SIG-M5 (cell line): ENCODE results near the gene ANKRD63.

ENCODE experiments used
- DNase-seq: peaks from one replicate; lab custom pipeline; 2025; lab: John Stamatoyannopoulos, UW

Gene ANKRD63

DNA sequence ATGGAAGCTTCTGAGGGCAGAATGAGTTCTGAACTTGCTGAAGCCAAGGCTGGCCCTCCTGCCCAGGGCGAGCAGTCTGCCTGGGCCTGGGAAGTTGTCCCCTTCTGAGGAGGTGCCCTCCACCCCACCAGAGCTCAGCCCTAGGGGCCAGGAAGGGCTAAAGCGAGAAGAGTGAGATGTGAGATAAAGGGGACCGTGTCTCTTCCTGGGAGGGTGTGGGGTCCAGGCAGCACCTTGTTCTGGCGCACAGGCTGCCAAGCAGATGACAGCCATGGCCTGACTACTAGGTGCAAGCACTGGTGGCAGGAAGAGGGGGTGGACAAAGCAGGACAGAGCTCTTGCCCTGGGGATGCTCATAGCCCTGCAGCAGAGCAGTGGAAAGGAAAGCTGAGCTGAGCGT lies 40.3 kb downstream of the ANKRD63 start:
- no peak for DNase-seq

DNA sequence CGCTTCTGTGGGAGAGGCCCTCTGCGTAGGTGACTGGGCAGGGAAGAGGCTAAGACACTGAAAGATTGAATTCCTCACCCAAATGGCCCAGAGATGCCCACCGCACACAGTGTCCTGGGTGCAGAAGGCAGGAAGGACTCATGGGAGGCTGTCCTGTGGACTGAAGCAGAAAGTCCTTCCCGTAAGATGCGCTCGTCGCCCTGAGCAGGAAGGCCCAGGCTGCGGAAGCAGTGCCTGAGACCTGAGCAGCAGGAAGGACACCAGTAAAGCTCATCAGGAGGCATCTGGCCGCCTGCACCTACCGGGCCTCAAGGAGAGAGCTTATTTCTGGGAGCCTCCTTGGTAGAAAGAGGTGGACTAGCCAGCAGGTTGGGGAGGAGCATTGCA lies 40.7 kb downstream of the ANKRD63 start:
- DNase-seq = no peak

DNA sequence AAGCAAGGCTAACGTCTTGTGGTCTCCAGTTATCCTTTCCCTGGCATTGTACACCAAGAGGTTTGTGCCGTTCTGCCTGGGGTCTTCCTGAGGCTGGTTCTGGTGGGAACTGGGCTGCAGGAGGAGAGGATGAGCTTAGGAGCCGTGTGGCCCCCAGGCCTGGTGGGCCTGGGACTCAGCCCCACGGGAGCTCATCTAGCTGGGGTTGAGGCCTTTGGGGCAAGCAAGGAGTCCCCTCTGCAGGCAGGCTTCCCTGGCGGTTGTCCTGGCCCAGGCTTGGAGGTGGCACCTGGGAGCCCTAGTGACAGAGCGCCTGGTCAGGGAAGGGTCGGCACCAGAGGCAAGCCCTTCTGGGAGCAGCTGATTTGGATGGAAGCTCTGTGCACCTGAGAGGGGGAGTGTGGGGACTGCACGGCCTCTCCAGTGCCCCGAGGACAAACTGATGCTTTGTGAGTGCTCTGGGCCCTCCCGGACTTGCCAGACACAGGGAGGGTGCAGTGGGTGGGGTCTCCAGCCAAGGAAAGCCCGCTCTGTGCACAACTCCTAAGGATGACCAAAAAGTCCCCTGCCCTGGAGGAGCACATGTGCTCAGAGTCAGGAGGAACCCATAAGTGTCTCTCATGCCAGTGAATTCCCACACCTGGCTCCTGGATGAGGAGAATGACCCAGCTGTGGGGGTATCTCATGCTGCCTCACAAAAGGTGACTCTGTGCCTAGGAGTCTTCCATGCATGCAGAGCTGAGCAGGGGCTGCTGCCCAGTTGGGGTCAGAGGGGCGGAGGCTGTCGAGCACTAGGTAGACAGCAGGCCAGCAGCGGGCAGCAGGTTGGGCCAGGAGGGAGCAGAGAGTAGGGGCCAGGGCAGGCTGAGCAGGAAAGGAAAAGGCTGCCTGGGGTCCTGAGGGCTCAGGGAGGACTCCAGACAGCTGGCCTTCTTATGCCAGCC lies 41.3 kb downstream of the ANKRD63 start:
- DNase-seq = no peak

DNA sequence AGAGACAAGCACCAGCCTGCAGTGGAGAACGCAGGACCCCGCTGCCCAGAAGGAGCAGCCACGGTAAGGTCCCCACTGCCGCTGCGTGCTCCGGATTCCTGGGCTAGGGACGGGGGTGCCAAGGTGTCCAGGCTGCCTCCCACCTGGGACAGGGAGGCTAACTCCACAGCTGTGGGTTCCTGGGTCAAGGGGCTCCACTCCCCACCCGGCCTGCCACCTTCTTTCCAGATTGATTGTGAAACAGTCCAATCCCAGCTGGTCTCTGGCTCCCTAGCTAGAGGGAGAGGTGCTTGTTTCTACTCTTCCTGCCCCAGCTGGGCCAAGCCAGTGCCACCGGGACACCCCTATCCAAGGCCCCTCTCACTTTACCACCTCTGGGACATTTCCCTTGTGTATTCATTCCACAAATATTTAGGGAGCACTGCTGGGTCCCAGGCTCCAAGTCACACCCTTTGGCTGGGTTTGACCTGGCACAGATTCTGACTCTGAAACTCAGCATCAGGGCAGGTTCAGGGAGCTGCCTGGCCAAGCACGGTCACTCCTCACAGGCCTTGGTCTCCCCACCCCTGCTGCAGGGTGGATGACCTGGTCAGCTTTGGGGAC lies 42.1 kb downstream of the ANKRD63 start:
- no peak for DNase-seq

DNA sequence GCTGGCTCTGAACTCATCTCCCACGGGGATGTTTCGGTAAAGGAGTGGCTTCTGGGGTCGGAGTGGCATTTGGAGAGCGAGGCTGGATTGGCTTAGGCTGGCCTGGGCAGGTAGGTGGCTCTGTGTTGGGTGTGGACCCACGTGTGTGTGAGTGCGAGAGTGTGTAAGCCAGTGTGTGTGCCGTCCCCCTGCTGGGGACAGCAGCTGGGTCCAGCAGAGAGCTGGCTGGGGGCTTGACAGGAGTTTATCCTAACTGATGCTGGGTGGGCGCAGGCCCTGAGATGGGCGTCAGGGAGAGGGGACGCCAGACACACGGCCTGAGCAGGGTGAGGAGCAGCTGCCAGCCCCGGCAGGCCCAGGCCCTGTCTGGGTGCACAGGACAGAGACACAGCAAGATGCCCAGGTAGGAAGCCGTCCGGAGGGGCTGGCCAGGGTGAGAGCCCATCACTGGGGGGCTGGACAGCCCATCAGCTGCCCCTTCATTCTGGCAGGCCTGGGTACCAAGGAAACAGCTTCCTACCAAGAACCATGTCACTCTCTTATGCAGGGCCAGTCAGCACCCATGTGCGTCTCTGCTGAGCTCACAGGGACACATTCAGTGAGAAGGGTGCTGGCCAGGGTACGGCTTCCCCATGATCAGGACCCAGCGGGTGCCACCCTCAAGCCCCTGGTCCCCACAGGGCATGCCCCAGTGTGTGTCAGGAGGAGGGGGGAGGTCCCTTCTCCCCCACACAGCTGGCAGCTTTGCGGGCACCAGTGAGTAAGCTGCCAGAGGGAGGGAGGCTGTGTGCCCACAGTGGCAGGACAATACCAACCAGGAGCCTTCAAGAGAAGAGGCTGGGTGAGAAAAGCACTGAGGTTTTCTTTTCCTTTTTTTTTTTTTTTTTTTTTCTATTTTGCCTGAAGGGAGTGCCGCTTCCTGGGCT lies 42.9 kb downstream of the ANKRD63 start:
- DNase-seq = no peak

DNA sequence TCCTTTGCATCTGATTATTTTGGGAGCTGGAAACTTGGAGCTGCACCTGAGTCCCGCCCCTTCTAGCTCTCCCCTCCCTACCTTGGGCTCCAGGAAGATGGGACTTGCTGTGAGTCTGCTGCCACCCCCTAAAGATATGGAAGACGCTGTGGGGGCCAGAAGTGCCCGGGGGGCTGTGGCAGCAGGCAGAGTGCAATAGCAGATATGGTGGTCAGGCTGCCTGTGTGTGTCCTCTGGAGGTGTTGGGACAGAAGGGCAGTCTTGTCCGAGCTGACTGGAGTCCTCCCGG lies 43.5 kb downstream of the ANKRD63 start:
- no peak for DNase-seq

DNA sequence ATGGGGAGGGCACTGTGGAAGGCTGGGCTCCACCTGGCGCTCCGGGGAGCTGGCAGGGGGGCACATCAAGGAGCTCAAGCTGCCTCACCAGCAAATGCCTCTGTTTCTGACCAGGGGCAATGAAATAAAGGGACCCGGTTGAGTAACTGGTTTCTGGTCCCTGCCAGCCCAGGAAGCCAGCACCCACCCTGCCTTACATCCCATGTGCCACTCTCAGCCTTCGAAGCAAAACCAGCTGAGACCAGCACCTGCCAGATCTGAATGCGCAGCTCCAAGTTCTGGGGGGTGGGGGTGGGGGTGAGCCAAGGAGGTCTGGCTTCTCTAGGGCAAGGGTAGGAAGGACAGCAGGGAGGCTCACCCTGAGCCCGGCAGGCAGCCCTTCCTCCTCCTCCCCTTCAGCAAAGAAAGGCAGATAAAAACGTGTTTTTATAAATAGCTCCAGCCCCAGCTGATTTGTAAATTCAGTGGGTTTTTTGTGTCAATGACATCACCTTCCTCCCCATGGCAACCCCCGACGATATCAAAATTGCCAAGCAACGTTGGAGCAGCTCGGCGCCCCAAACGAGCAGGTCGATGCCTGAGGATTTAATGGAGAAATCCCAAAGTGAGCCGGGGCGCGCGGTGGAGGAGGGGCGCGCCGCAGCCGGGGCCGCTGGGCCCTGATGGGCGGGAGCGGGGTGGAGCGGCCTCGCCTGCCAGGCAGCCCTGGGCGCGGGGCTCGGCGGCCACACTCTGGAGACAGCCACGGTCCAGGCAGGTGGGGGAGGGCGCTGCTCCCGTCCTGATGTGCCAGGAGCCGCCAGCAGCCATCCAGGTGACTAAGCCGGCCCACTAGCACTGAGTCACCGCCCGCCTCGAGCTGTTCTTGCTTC lies 44.1 kb downstream of the ANKRD63 start, which contains the start of gene PAK6:
PAK6 (plus strand) TSS at position 532 of the 872 bp plus-strand sequence. CDS start 25,723 bp downstream, outside the sequence.
- no peak for DNase-seq

DNA sequence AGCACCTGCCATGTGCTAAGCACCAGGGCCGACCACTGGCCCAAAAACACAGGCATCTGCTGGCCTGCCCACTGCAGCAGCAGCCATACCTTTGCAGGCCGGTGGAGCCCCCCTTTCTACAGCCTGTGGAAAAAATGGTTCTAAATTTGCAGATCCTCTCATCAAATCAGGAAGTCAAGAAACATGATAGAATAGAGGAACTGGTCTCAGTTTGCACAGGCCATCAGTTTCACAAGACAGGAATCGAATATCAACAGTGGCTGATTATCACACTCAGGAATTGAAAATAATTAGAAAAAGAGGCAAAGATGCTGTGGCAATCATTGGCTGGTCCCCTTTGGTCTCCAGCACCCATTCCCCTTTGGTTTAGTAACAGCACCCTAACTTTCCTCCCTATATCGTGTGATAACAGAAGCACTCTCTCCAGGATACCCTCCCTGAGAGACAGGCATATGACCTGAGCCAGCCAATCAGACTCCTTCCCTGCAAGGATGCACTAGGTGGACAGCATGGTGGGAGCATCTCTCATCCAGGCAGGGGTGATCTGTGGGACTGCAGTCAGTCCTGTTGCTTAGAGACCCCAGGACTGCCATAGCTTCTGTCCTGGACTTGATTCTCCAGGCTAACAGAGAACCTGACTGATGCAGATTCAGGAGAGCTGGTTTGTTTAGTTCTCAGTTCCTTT lies 47.5 kb downstream of the ANKRD63 start:
- peak; percentile 51 for DNase-seq

DNA sequence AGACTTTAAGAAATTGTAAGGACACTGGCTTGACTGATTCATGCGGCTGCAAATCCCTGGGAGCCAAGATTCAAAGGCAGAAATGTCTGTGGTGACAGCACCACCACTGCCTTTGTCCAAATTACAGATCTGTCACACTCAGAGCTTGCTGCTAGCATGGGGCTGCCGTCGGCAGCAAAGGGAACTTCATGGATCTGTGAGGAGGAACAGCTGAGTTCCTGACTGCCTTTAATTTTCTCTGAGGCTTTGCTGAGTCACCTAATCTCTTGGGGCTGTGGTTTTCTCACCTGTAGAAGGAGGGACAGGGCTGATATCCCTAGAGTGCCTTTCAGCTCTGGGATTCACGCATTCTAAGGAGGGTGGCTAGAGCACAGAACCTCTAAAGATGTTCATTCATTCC lies 48.1 kb downstream of the ANKRD63 start:
- DNase-seq = no peak

DNA sequence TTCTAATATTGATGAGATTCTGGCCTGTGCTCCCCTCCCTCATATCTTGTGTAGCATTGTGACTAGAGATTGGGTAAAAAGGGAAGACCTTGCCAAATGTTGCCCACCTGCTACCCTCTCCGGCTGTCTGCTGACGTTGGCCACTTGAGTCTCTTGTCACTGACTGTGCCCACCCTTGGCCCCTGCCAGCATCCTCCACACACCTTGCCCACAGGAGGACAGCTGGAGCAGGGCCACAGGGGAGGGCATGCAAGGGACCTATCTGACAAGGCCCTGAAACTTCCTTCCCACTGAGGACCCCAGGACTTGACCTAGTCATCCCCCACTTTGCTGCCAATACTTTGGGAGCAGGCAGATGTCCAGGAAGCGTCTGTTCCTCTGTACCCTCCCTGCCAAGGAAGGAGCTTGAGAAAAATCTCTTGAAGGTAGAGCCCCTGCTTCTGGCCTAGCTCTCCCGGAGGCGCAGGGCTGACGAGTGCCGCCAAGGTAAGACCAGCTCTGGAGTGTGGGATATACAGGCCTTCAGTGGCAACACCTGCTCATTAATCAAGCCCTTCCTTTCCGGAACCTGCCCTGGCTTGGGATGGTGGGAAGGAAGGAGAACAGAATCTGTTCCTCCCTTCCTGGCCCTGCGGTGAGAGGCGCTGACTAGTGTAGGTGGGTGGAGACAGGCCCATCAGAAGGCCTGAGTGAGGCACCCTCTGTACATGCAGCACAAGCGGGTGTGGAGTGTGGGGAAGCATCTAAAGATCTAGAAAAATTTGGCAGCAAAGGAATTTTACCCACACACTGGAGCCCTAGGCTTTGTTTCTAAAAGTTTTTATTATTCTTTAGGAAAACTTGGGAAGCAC lies 48.9 kb downstream of the ANKRD63 start:
- no peak for DNase-seq

DNA sequence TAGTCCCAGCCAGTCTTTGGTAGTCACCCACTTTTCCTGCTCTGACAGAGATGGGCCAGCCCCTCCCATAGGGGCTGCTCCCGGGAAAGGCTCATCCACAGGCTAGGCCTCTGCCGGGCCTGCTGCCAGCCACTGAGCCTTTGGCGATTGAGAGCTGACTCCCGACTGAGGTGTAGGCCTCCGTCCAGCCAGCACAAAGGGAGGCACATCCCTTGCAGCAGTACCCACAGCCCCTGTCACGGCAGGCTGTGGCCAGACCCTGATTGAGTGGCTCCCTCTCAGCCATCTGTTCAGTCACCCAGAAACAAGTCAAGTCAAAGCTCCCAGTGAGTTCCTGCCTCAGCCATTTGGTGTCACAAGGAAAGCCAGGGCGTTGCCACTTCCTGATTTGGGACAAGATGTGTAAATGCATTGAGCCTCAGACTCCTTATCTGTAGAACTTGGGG lies 50.2 kb downstream of the ANKRD63 start:
- no peak for DNase-seq
